ENCODE data around the gene PCSK1N. TPM values are rescaled to one million over a fixed set of nuclear protein-coding genes. Genes with fewer than 3 reads are reported as not detected.

Gene PCSK1N
- total RNA-seq, 4 donors from 2014 or later: 1.5 to 9.0 (median 2.4) TPM

DNA sequence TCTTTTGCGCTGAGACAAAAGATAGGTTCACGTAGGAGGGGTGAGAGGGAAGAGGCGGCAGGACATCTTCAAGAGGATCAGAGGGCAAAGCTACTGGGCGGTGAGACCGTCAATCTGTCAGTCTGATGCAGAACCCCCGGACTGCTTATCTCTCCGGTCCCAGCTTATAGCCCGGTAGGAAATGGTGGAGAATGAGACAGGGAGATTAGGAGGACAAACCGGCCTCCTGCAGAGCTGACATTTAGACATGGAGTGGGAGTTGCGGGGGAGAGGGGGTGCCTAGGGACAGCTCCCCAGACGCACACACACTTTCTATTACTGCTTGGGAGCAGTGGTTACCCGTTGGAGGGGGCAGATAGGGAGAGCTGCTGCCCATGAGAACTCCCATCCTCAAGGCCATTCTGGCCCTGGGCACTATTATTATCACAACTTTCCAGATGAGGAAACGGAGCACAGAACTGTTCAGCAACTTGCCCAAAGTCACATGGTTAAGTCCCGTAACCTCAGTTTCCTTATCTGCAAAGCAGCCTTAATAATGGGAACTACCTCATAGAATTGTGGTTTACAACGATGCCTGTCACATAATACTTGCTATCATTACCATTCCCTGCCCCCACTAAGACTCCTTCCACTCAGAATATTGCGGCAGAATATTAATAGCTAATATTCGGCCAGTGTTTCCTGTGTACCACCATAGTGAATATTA is 34.7 kb downstream of the PCSK1N start:
- Histone ChIP-seq H3K27me3 (no peaks in the 10 kb centered on the region), H3K9me3 (no peaks in the 10 kb centered on the region), H3K4me1 (peaks cover 8% of the 10 kb centered on the region), H3K27ac (peak overlapping the region; percentile 91), H3K4me3 (peak overlapping the region; percentile 59), H3K36me3 (peaks cover 6% of the 10 kb centered on the region)
- TF ChIP-seq EP300 (IDR thresholded peaks at IDR 0.05): no peak
- no peak for DNase-seq (ENCODE audit: low spot score in 2 of 2)
- 58% methylated on average over 16 of the region's 17 CpGs for WGBS

DNA sequence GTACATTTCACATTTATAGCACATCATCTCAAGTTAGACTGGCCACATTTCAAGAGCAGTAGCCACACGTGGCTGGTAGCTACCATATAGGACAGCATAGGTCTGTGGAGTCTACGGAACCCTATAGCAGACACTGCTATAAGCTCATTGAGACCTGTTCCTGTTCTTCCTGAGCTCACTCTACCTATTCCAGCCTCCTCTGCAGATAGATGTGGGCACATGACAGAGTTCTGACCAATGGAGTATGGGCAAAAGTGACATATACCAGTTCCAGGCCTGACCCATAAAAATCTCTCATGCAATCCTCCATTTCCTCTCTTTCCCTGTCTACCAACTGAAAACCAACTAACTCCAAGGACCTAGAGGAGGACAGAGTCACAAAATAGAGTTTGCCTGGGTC is 37.1 kb downstream of the PCSK1N start:
- Histone ChIP-seq H3K27me3 (no peaks in the 10 kb centered on the region), H3K4me1 (peaks cover 8% of the 10 kb centered on the region), H3K36me3 (no peaks in the 10 kb centered on the region), H3K27ac (no peak overlapping the region), H3K4me3 (no peak overlapping the region), H3K9me3 (no peaks in the 10 kb centered on the region)
- DNase-seq (ENCODE audit: low spot score in 2 of 2): no peak
- WGBS: 82% methylated on average over 2 of the region's 2 CpGs
- TF ChIP-seq POLR2AphosphoS5 (IDR thresholded peaks at IDR 0.05): no peak
- TF ChIP-seq, protein P1, sequence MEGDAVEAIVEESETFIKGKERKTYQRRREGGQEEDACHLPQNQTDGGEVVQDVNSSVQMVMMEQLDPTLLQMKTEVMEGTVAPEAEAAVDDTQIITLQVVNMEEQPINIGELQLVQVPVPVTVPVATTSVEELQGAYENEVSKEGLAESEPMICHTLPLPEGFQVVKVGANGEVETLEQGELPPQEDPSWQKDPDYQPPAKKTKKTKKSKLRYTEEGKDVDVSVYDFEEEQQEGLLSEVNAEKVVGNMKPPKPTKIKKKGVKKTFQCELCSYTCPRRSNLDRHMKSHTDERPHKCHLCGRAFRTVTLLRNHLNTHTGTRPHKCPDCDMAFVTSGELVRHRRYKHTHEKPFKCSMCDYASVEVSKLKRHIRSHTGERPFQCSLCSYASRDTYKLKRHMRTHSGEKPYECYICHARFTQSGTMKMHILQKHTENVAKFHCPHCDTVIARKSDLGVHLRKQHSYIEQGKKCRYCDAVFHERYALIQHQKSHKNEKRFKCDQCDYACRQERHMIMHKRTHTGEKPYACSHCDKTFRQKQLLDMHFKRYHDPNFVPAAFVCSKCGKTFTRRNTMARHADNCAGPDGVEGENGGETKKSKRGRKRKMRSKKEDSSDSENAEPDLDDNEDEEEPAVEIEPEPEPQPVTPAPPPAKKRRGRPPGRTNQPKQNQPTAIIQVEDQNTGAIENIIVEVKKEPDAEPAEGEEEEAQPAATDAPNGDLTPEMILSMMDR (IDR thresholded peaks at IDR 0.05): no peak
- TF ChIP-seq POLR2A (IDR thresholded peaks at IDR 0.05): no peak
- no peak for TF ChIP-seq EP300 (IDR thresholded peaks at IDR 0.05)

DNA sequence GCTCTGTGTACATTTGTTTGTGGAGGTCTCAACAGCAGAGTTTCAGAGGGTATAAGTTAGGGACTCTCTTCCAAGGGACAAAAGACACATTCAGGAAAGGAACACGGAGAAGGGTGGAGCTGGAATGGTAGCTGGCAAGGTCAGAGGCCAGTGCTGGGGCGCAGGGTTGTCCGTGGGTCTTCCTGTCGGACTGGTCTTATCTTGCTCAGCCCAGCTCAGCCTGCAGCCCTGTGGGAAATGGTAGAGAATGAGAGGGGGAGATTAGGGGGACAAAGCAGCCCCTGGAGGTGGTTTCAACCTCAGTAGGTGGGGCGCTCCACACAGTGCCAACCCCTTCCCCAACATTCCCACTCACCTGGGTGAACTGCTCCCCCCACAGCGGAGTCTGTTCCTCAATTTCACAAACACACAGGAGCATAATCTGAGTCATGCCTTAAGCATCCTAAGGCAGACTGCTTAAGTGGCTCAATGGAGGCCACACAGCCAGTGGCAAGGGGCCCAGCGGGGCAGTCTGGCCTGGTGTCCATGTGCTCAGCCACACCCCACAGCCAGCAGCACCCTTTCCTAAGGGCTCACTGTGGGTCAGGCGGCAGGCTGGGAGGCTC is 40.4 kb downstream of the PCSK1N start:
- H3K4me1 ChIP-seq: no peaks in the 10 kb centered on the region
- DNase-seq (ENCODE audit: low spot score in 2 of 2): no peak
- no peak overlapping the region for H3K27ac ChIP-seq
- TF ChIP-seq EP300 (IDR thresholded peaks at IDR 0.05): no peak
- no peak for TF ChIP-seq POLR2A (IDR thresholded peaks at IDR 0.05)
- TF ChIP-seq POLR2AphosphoS5 (IDR thresholded peaks at IDR 0.05): no peak
- TF ChIP-seq, protein P1 (IDR thresholded peaks at IDR 0.05): no peak
- 58% methylated on average over 7 of the region's 8 CpGs for WGBS
- H3K27me3 ChIP-seq: no peaks in the 10 kb centered on the region
- H3K36me3 ChIP-seq: no peaks in the 10 kb centered on the region
- no peaks in the 10 kb centered on the region for H3K9me3 ChIP-seq
- no peak overlapping the region for H3K4me3 ChIP-seq

DNA sequence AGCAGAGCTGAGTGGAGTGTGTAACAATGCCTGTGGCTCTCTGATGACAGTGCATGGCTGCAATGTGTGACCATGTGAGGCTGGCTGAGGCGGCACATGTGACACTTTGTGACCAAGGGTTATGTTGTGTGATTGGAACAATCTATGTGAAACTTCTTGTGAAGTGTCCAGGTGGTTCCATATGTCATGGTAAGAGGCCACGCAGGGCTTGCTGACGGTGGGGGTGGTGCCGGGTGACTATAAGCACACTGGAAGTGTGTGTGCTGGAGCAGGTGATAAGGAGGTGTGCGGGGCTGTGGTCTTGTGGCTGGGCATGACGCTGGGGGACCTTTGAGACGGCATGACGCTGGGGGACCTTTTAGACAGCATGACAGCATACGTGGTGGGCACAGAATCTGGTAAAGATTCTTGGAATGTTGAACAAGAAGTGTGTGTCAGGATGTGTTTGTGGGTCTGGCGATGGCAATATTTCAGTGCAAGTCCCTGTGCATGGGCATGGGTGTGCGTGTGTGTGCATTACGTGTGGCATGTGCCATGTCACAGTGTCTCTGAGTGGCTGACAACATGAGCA is 41.0 kb downstream of the PCSK1N start:
- H3K9me3 ChIP-seq: no peaks in the 10 kb centered on the region
- no peaks in the 10 kb centered on the region for H3K27me3 ChIP-seq
- H3K36me3 ChIP-seq: no peaks in the 10 kb centered on the region
- H3K4me1 ChIP-seq: no peaks in the 10 kb centered on the region
- WGBS: 86% methylated on average over 12 of the region's 12 CpGs
- DNase-seq (ENCODE audit: low spot score in 2 of 2): no peak
- H3K4me3 ChIP-seq: no peak overlapping the region
- H3K27ac ChIP-seq: no peak overlapping the region
- no peak for TF ChIP-seq POLR2AphosphoS5 (IDR thresholded peaks at IDR 0.05)
- TF ChIP-seq POLR2A (IDR thresholded peaks at IDR 0.05): no peak
- no peak for TF ChIP-seq EP300 (IDR thresholded peaks at IDR 0.05)
- TF ChIP-seq, protein P1 (IDR thresholded peaks at IDR 0.05): no peak

DNA sequence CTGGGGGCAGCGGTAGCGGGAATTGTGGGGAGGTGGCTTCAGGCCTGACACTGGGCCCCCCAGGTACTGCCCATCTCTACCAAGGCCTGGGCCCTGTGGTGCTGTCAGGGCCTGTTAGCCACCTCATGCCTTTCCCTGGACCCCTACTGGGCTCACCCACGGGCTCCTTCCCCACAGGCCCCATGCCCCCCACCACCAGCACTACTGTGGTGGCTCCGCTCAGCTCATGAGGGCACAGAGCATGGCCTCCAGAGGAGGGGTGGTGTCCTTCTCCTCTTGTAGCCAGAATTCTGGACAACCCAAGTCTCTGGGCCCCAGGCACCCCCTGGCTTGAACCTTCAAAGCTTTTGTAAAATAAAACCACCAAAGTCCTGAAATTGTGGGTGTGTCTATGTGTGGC is 41.5 kb downstream of the PCSK1N start:
- TF ChIP-seq, protein P1 (IDR thresholded peaks at IDR 0.05): no peak
- TF ChIP-seq POLR2AphosphoS5 (IDR thresholded peaks at IDR 0.05) (no peak), POLR2A (IDR thresholded peaks at IDR 0.05) (no peak), EP300 (IDR thresholded peaks at IDR 0.05) (no peak)
- WGBS: 84% methylated on average over 4 of the region's 4 CpGs
- Histone ChIP-seq H3K27ac (no peak overlapping the region), H3K4me1 (no peaks in the 10 kb centered on the region), H3K9me3 (no peaks in the 10 kb centered on the region), H3K36me3 (no peaks in the 10 kb centered on the region), H3K27me3 (no peaks in the 10 kb centered on the region), H3K4me3 (no peak overlapping the region)
- no peak for DNase-seq (ENCODE audit: low spot score in 2 of 2)
